SJCRH30 (cell line): Measurements from ENCODE around the gene POU6F2. TPM values are rescaled to one million over a fixed set of nuclear protein-coding genes. Genes with fewer than 3 reads are reported as not detected.

ENCODE experiments used
- DNase-seq, 2 experiments: peaks; one replicate each; pipeline ENCODE4 v3.0.0-alpha.2; 2015 to 2020
- H3K27ac ChIP-seq: fragments of 250-450 bp; sonication (Bioruptor Pico); 2 replicates; pipeline ENCODE4 v1.5.1; 2020; ENCODE audit warnings: mild to moderate bottlenecking, moderate library complexity
- H3K27me3 ChIP-seq: fragments of 250-450 bp; sonication (Bioruptor Pico); 2 replicates; pipeline ENCODE4 v1.5.1; 2020; ENCODE audit warnings: mild to moderate bottlenecking, moderate library complexity
- H3K36me3 ChIP-seq: fragments of 250-450 bp; sonication (Bioruptor Pico); 2 replicates; pipeline ENCODE4 v1.5.1; 2020; ENCODE audit warnings: mild to moderate bottlenecking, moderate library complexity
- H3K4me1 ChIP-seq: fragments of 250-450 bp; sonication (Bioruptor Pico); 2 replicates; pipeline ENCODE4 v1.5.1; 2020; ENCODE audit warnings: mild to moderate bottlenecking, moderate library complexity
- H3K4me3 ChIP-seq: fragments of 250-450 bp; sonication (Bioruptor Pico); 2 replicates; pipeline ENCODE4 v1.5.1; 2020; ENCODE audit warnings: mild to moderate bottlenecking, moderate library complexity
- H3K9me3 ChIP-seq: fragments of 250-450 bp; sonication (Bioruptor Pico); replicated peaks from 2 replicates; pipeline ENCODE4 v1.5.1; 2020; ENCODE audit warnings: mild to moderate bottlenecking, moderate library complexity
- total RNA-seq: library from RNA; depleted of rRNA; stranded (reverse); fragments of >200 nt; shearing (Covaris generic); gene quantifications from 2 replicates; pipeline ENCODE4 v1.2.3, GENCODE V29; 2014

The POU6F2 gene
- total RNA-seq, 1 experiment from 2014 or later: not detected

DNA sequence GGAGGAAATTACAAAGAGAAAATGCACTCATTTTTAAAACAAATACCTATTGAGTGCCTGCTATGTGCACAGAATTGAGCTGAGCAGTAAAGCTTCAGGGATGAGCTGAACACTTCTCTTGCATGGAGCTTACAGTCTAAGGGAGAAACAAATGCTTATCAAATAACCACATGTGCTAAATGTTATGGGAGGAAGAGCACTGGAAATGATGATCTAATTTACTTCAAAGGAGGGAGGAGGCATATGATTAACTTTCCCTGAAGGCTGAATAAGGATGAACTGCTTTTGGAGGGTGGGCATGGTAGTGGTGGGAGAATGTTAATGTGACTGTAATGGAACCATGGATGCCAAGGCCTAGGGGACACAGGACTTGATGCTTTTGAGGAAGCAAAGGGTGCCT lies 168.2 kb downstream of the POU6F2 start:
- H3K27me3 ChIP-seq: no peaks in the 10 kb centered on the region; the same call in 1 of the 2 replicates
- no peaks in the 10 kb centered on the region for H3K9me3 ChIP-seq
- H3K4me1 ChIP-seq: no peaks in the 10 kb centered on the region
- no peaks in the 10 kb centered on the region for H3K36me3 ChIP-seq
- DNase-seq: no peak
- no peak overlapping the region for H3K27ac ChIP-seq
- H3K4me3 ChIP-seq: no peak overlapping the region

DNA sequence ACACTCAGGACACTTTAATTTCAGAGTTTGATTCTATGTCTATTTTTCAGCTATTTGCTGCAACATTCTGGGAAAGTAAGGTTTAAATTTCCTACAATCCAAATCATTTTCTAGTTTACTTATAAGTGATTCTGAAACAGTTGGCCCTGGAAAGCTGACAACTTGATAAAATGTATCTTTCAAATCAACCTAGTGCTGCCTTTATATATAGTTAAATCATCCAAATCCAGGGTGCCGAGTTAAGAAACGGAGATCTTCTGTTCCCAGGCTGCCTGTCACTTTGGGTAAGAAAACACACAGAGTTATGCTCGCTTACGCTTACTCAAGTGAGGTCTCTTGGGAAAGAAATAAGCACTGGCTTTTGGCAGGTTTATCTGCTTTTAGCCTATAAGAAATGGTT lies 175.0 kb downstream of the POU6F2 start:
- Histone ChIP-seq H3K27ac (no peak overlapping the region), H3K4me1 (no peaks in the 10 kb centered on the region), H3K36me3 (no peaks in the 10 kb centered on the region), H3K27me3 (0 out of 2 replicates have a peak, but pooled peaks cover 3% of the 10 kb centered on the region), H3K9me3 (no peaks in the 10 kb centered on the region), H3K4me3 (no peak overlapping the region)
- no peak for DNase-seq

DNA sequence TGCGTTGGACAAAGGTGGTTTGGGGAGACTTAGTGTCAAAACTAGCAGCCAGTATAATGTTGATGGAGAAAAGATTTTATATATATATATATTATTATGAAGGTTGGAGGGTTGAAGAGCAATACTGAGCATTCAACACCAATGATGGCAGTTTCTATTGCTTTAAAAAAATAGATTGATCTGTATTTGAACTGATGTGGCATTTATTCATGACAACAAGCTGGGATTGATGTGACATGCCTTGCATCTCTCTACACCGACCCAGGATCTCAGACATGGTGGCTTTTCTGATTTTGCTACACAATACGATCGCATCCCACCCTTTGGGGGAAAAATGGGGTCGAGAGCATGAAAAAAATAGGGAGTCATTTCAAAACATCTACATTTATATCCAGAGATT lies 175.4 kb downstream of the POU6F2 start:
- no peaks in the 10 kb centered on the region for H3K4me1 ChIP-seq
- H3K9me3 ChIP-seq: no peaks in the 10 kb centered on the region
- H3K27ac ChIP-seq: no peak overlapping the region
- H3K27me3 ChIP-seq: 0 out of 2 replicates have a peak, but pooled peaks cover 3% of the 10 kb centered on the region
- H3K4me3 ChIP-seq: no peak overlapping the region
- DNase-seq: no peak
- no peaks in the 10 kb centered on the region for H3K36me3 ChIP-seq

GRCh38 chr7:39153647-39154046 lies 175.9 kb downstream of the POU6F2 start:
- no peaks in the 10 kb centered on the region for H3K9me3 ChIP-seq
- no peak overlapping the region for H3K27ac ChIP-seq
- H3K4me3 ChIP-seq: no peak overlapping the region
- H3K4me1 ChIP-seq: no peaks in the 10 kb centered on the region
- H3K27me3 ChIP-seq: 0 out of 2 replicates have a peak, but pooled peaks cover 3% of the 10 kb centered on the region
- H3K36me3 ChIP-seq: no peaks in the 10 kb centered on the region
- no peak for DNase-seq

DNA sequence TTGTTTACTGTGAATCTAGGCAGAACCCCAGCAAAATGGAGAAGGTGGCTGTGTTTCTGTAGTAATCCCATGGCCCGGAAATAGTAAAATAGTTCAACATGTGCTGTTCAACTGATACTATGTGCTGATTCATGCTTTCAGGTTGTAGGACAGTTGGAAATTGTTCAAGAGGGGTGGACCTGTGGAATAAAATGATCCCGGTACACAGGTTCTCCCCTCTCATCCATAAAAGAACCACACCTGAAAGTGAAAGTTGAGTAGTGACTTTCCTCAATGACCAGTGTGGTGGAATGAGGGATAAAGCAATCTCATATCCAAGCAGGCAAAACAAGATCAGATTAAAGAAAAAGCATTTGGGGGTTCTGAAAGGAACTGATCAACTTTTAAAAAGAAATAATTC lies 177.1 kb downstream of the POU6F2 start:
- no peaks in the 10 kb centered on the region for H3K36me3 ChIP-seq

DNA sequence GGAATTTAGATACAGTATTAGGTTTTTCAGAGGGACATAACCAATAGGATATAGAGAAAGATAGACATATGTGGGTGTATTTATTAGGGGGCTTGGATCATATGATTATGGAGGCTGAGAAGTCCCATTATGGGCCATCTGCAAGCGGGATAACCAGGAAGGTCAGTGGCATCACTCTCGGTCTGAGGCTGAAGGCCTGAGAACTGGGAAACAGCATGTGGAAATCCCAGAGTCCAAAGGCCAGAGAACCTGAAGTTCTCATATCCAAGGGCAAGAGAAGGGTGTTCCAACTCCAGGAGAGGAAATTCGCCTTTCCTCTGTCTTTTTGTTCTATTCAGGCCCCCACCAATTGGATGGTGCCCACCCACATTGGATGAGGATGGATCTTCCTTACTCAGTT lies 180.7 kb downstream of the POU6F2 start:
- H3K36me3 ChIP-seq: no peaks in the 10 kb centered on the region
- no peaks in the 10 kb centered on the region for H3K9me3 ChIP-seq
- no peaks in the 10 kb centered on the region for H3K4me1 ChIP-seq
- no peak overlapping the region for H3K27ac ChIP-seq
- H3K27me3 ChIP-seq: peaks cover 3% of the 10 kb centered on the region; the same call in 1 of the 2 replicates
- H3K4me3 ChIP-seq: no peak overlapping the region
- no peak for DNase-seq

More for the DNA sequence above, 177.1 kb downstream of the POU6F2 start:
- H3K9me3 ChIP-seq: no peaks in the 10 kb centered on the region
- no peaks in the 10 kb centered on the region for H3K4me1 ChIP-seq
- H3K4me3 ChIP-seq: no peak overlapping the region
- peaks cover 3% of the 10 kb centered on the region; the same call in 1 of the 2 replicates for H3K27me3 ChIP-seq
- no peak overlapping the region for H3K27ac ChIP-seq
- DNase-seq: no peak

DNA sequence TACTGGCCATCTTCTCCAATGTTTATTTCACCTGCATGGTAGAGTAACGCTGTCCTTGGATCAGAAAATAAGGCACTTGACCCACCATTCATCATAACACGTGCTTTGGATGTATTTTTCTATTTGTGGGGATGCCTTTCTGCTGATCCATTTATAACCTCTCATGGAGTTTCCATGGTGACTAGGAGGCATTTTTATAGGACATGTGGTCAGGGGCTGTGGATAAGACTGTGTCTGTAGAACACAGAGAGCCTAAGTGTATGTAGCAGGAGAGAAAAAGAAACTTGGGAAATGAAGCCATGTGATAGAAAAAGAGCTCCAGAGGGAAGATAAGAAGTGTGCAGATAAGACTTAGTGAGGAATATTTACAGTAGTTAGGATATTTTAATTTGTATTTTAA lies 184.2 kb downstream of the POU6F2 start:
- no peak for DNase-seq
- H3K9me3 ChIP-seq: no peaks in the 10 kb centered on the region
- no peak overlapping the region for H3K4me3 ChIP-seq
- no peaks in the 10 kb centered on the region for H3K36me3 ChIP-seq
- H3K27me3 ChIP-seq: peaks cover 5% of the 10 kb centered on the region
- H3K27ac ChIP-seq: no peak overlapping the region
- no peaks in the 10 kb centered on the region for H3K4me1 ChIP-seq

GRCh38 chr7:39164887-39165286 lies 187.2 kb downstream of the POU6F2 start:
- H3K27ac ChIP-seq: no peak overlapping the region
- H3K9me3 ChIP-seq: no peaks in the 10 kb centered on the region
- no peak for DNase-seq
- H3K4me1 ChIP-seq: no peaks in the 10 kb centered on the region
- H3K36me3 ChIP-seq: no peaks in the 10 kb centered on the region
- H3K27me3 ChIP-seq: peaks cover 5% of the 10 kb centered on the region
- H3K4me3 ChIP-seq: no peak overlapping the region

- DNase-seq: no peak
- no peak overlapping the region for H3K4me3 ChIP-seq
- H3K36me3 ChIP-seq: no peaks in the 10 kb centered on the region
- H3K27ac ChIP-seq: no peak overlapping the region
- H3K4me1 ChIP-seq: no peaks in the 10 kb centered on the region
- H3K9me3 ChIP-seq: no peaks in the 10 kb centered on the region
- peaks cover 5% of the 10 kb centered on the region; the same call in 1 of the 2 replicates for H3K27me3 ChIP-seq
Measured at GRCh38 chr7:39168403-39169098, 190.8 kb downstream of the POU6F2 start.

GRCh38 chr7:39172137-39172536 lies 194.4 kb downstream of the POU6F2 start:
- no peak overlapping the region for H3K4me3 ChIP-seq
- H3K36me3 ChIP-seq: no peaks in the 10 kb centered on the region
- H3K4me1 ChIP-seq: no peaks in the 10 kb centered on the region
- no peak overlapping the region for H3K27ac ChIP-seq
- H3K9me3 ChIP-seq: no peaks in the 10 kb centered on the region
- H3K27me3 ChIP-seq: no peaks in the 10 kb centered on the region
- no peak for DNase-seq

GRCh38 chr7:39181398-39181797 lies 203.7 kb downstream of the POU6F2 start:
- no peaks in the 10 kb centered on the region for H3K27me3 ChIP-seq

GRCh38 chr7:39183796-39184195 lies 206.1 kb downstream of the POU6F2 start:
- H3K4me3 ChIP-seq: no peak overlapping the region
- no peaks in the 10 kb centered on the region for H3K9me3 ChIP-seq
- no peaks in the 10 kb centered on the region for H3K36me3 ChIP-seq
- no peak for DNase-seq
- no peaks in the 10 kb centered on the region for H3K4me1 ChIP-seq
- H3K27me3 ChIP-seq: no peaks in the 10 kb centered on the region; the same call in 1 of the 2 replicates
- no peak overlapping the region for H3K27ac ChIP-seq

More at GRCh38 chr7:39181398-39181797, 203.7 kb downstream of the POU6F2 start:
- no peak for DNase-seq
- no peaks in the 10 kb centered on the region for H3K4me1 ChIP-seq
- no peaks in the 10 kb centered on the region for H3K9me3 ChIP-seq
- H3K27ac ChIP-seq: no peak overlapping the region
- no peaks in the 10 kb centered on the region for H3K36me3 ChIP-seq
- no peak overlapping the region for H3K4me3 ChIP-seq

DNA sequence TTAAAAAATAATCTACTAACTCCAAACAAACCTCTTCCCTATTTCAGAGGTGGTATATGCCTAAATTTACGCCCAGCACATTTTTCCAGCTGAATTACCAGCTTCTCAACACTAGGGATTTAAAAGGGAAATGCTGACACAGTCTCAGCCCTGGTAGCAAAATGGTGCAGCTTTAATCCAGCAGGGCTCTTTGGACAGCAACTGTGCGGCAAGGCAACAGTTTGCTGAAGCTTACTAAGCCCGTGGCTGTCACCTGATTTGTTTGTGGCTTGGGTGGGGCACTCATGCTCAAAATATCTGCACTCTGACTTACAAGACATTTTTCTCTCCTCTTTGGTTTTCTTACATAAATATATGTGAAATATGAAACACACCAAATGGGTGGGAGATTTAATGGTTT lies 206.7 kb downstream of the POU6F2 start:
- Histone ChIP-seq H3K9me3 (no peaks in the 10 kb centered on the region), H3K4me1 (no peaks in the 10 kb centered on the region), H3K4me3 (no peak overlapping the region), H3K36me3 (no peaks in the 10 kb centered on the region), H3K27me3 (no peaks in the 10 kb centered on the region; the same call in 1 of the 2 replicates), H3K27ac (no peak overlapping the region)
- no peak for DNase-seq

DNA sequence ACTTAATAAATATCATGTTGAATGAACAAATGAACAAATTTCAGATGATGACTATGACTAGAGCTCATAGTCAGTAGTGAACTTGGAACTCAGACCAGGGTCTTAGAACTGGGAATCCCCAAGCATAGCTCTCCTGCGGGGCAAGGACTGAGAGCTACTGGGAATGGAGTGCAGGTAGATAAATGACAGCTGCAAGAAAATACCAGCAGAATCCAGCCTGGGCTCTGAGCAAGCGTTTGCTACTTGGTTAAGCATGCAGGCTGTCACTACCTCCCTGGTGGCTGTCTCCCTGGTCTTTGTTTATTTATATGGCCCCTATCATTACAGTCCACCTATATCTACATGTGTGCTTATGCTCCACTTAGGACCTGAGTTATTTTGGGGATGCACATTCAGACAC lies 208.4 kb downstream of the POU6F2 start:
- Histone ChIP-seq H3K4me1 (no peaks in the 10 kb centered on the region), H3K4me3 (no peak overlapping the region), H3K9me3 (no peaks in the 10 kb centered on the region), H3K27ac (no peak overlapping the region), H3K27me3 (no peaks in the 10 kb centered on the region; the same call in 1 of the 2 replicates), H3K36me3 (no peaks in the 10 kb centered on the region)
- no peak for DNase-seq

DNA sequence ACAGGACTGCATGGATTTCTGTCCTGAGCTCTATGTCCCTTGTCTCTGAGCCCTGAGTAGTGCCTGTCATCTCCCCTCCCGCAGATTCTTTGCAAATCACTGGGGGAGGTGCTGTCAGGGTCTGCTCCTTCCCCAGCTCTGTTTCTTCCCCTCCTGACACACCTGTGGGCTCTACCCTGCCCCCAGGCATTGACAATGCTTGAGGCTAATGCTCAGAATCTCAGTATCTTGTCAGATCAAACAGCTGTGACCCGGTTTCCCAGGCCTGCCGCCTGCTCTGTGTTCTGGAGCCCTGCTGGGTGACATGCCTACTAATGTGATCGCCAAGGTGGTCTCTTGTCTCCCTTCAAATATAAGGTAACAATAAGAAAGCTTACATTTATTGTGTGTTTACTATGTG lies 209.0 kb downstream of the POU6F2 start:
- Histone ChIP-seq H3K4me3 (no peak overlapping the region), H3K27me3 (no peaks in the 10 kb centered on the region; the same call in 1 of the 2 replicates), H3K36me3 (no peaks in the 10 kb centered on the region), H3K27ac (no peak overlapping the region), H3K9me3 (no peaks in the 10 kb centered on the region), H3K4me1 (no peaks in the 10 kb centered on the region)
- no peak for DNase-seq

GRCh38 chr7:39187130-39187529 lies 209.4 kb downstream of the POU6F2 start:
- peaks cover 1% of the 10 kb centered on the region; the same call in 1 of the 2 replicates for H3K27me3 ChIP-seq
- no peak for DNase-seq
- no peaks in the 10 kb centered on the region for H3K4me1 ChIP-seq
- H3K9me3 ChIP-seq: no peaks in the 10 kb centered on the region
- H3K4me3 ChIP-seq: no peak overlapping the region
- H3K36me3 ChIP-seq: no peaks in the 10 kb centered on the region
- H3K27ac ChIP-seq: no peak overlapping the region
